HEK293T (cell line): Measurements from ENCODE around the gene IER3.
"Not testable (repeated sequence)": the region's sequence is repeated elsewhere in the genome, so short reads cannot be mapped to it uniquely, and the experiment has no call there.

ENCODE experiments used
- CTCF ChIA-PET: fragments of 350-600 bp; formaldehyde crosslinking; extraction: SDS; loops from one replicate; lab custom pipeline; 2021; ENCODE audit warnings: antibody characterized with exemption, inconsistent platforms; lab: Yijun Ruan, JAX
- POLR2A ChIA-PET: fragments of 350-600 bp; formaldehyde crosslinking; extraction: SDS; loops from one replicate; lab custom pipeline; 2020; ENCODE audit warnings: antibody characterized with exemption, inconsistent platforms; lab: Yijun Ruan, JAX
- DNase-seq: peaks from one replicate; pipeline ENCODE4 v3.0.0; 2012; ENCODE audit warnings: mixed read lengths; ENCODE audit errors: extremely low spot score
- ARNT ChIP-seq: fragments of 450-650 bp; IDR thresholded peaks from 2 replicates; pipeline ENCODE4 v1.6.1; 2017; ENCODE audit warnings: mild to moderate bottlenecking
- BHLHE40 ChIP-seq: fragments of 450-650 bp; IDR thresholded peaks from 2 replicates; pipeline ENCODE4 v1.6.1; 2016; ENCODE audit warnings: mild to moderate bottlenecking, moderate library complexity, borderline replicate concordance
- CTBP1 ChIP-seq: fragments of 450-650 bp; IDR thresholded peaks from 2 replicates; pipeline ENCODE4 v1.6.1; 2016; ENCODE audit warnings: borderline replicate concordance
- ELF4 ChIP-seq: fragments of 450-650 bp; IDR thresholded peaks from 2 replicates; pipeline ENCODE4 v1.6.1; 2017; ENCODE audit warnings: antibody characterized with exemption
- FOXA1 ChIP-seq: fragments of 450-650 bp; IDR thresholded peaks from 2 replicates; pipeline ENCODE4 v1.6.1; 2016; ENCODE audit warnings: mild to moderate bottlenecking
- FOXK2 ChIP-seq: fragments of 450-650 bp; IDR thresholded peaks from 2 replicates; pipeline ENCODE4 v1.6.1; 2016; ENCODE audit warnings: mild to moderate bottlenecking
- FOXM1 ChIP-seq: fragments of 450-650 bp; IDR thresholded peaks from 2 replicates; pipeline ENCODE4 v1.6.1; 2017; ENCODE audit warnings: mild to moderate bottlenecking, borderline replicate concordance
- HDGF ChIP-seq: fragments of 450-650 bp; IDR thresholded peaks from 2 replicates; pipeline ENCODE4 v1.6.1; 2017; ENCODE audit warnings: antibody characterized with exemption, borderline replicate concordance
- L3MBTL2 ChIP-seq: fragments of 450-650 bp; conservative IDR thresholded peaks from 2 replicates; pipeline ENCODE4 v1.6.1; 2016; ENCODE audit warnings: mild to moderate bottlenecking
- LEF1 ChIP-seq: fragments of 450-650 bp; IDR thresholded peaks from 2 replicates; pipeline ENCODE4 v1.6.1; 2017; ENCODE audit warnings: mild to moderate bottlenecking, borderline replicate concordance
- NFRKB ChIP-seq: fragments of 450-650 bp; IDR thresholded peaks from 2 replicates; pipeline ENCODE4 v1.6.1; 2016; ENCODE audit warnings: mild to moderate bottlenecking, moderate library complexity
- PKNOX1 ChIP-seq: fragments of 450-650 bp; IDR thresholded peaks from 2 replicates; pipeline ENCODE4 v1.6.1; 2016
- SP1 ChIP-seq: fragments of 450-650 bp; IDR thresholded peaks from 2 replicates; pipeline ENCODE4 v1.6.1; 2017
- SUZ12 ChIP-seq: fragments of 450-650 bp; IDR thresholded peaks from 2 replicates; pipeline ENCODE4 v1.6.1; 2016; ENCODE audit warnings: mild to moderate bottlenecking
- TARDBP ChIP-seq: fragments of 450-650 bp; IDR thresholded peaks from 2 replicates; pipeline ENCODE4 v1.6.1; 2016
- ZNF384 ChIP-seq: fragments of 450-650 bp; IDR thresholded peaks from 2 replicates; pipeline ENCODE4 v1.6.1; 2016

Gene IER3

GRCh38 chr6:30757261-30757904 is 13.0 kb upstream of the IER3 start:
- TF ChIP-seq LEF1 (no peak), HDGF (no peak), ARNT (no peak), FOXK2 (no peak), SP1 (no peak), PKNOX1 (no peak)
- ChIA-PET CTCF (no interaction called here), POLR2A (interaction anchor here (1.0 kb wide), 1 partner anchor 40 kb away, joined by 3 read pairs; the partner anchor contains the start of gene MDC1)
- DNase-seq = no peak

GRCh38 chr6:30756405-30757003 is 12.2 kb upstream of the IER3 start:
- POLR2A ChIA-PET = interaction anchor here (1.0 kb wide), 1 partner anchor 39 kb away, joined by 3 read pairs; the partner anchor contains the start of gene MDC1
- DNase-seq, CTCF ChIA-PET: not testable (repeated sequence)

- TF ChIP-seq NFRKB (no peak), SP1 (no peak), PKNOX1 (no peak), L3MBTL2 (no peak)
- no peak for DNase-seq
- CTCF ChIA-PET = interaction anchor here (1.5 kb wide), 1 partner anchor 8 kb away, joined by 10 read pairs; no protein-coding TSS in a partner anchor
- POLR2A ChIA-PET = no interaction called here
Observed at GRCh38 chr6:30754631-30755030, 10.3 kb upstream of the IER3 start.

- DNase-seq = no peak
- ChIA-PET CTCF (interaction anchor here (0.6 kb wide), 1 partner anchor 17 kb away, joined by 3 read pairs; no protein-coding TSS in a partner anchor), POLR2A (interaction anchor here (1.8 kb wide), 1 partner anchor 9 kb away, joined by 8 read pairs; the partner anchor contains the start of gene IER3)
- no peak for TF ChIP-seq PKNOX1
- TF ChIP-seq HDGF = no peak
- no peak for TF ChIP-seq TARDBP
- TF ChIP-seq LEF1 = no peak
- no peak for TF ChIP-seq FOXK2
- TF ChIP-seq ELF4 = no peak
- no peak for TF ChIP-seq BHLHE40
- TF ChIP-seq ARNT = no peak
- no peak for TF ChIP-seq ZNF384
- no peak for TF ChIP-seq FOXA1
- TF ChIP-seq L3MBTL2 = no peak
- TF ChIP-seq SUZ12 = no peak
- TF ChIP-seq NFRKB = no peak
- TF ChIP-seq FOXM1 = no peak
- TF ChIP-seq CTBP1 = no peak
- no peak for TF ChIP-seq SP1
Observed at GRCh38 chr6:30752157-30752927, 8.0 kb upstream of the IER3 start.

- CTCF ChIA-PET = no interaction called here
- no peak for DNase-seq
- POLR2A ChIA-PET = no interaction called here
- TF ChIP-seq SUZ12 = no peak
Observed at GRCh38 chr6:30750379-30750668, 6.0 kb upstream of the IER3 start.

- ChIA-PET CTCF (no interaction called here), POLR2A (interaction anchor here (0.6 kb wide), 1 partner anchor 33 kb away, joined by 3 read pairs; the partner anchor contains the start of gene MDC1)
- TF ChIP-seq ELF4 (no peak), CTBP1 (no peak), SP1 (no peak), HDGF (no peak), BHLHE40 (no peak), FOXK2 (no peak), FOXA1 (no peak), L3MBTL2 (no peak), FOXM1 (no peak), ZNF384 (no peak), LEF1 (no peak), PKNOX1 (no peak), SUZ12 (no peak)
- DNase-seq = no peak
Observed at GRCh38 chr6:30749554-30750378, 5.4 kb upstream of the IER3 start.
